NCI-H1092 (cell line): Measurements from ENCODE around the gene ANKRD11.
"Not testable (repeated sequence)": the region's sequence is repeated elsewhere in the genome, so short reads cannot be mapped to it uniquely, and the experiment has no call there.

Source experiments
- DNase-seq: peaks from one replicate; lab custom pipeline; 2025; lab: John Stamatoyannopoulos, UW

Gene ANKRD11

GRCh38 chr16:89280546-89281188 is 209.7 kb downstream of the ANKRD11 start:
- no peak for DNase-seq

- no peak for DNase-seq
Observed at GRCh38 chr16:89279666-89280481, 210.5 kb downstream of the ANKRD11 start.

- no peak for DNase-seq
Observed at GRCh38 chr16:89278441-89279240, 211.7 kb downstream of the ANKRD11 start.

- no peak for DNase-seq
Observed at GRCh38 chr16:89277641-89278341, 212.6 kb downstream of the ANKRD11 start.

- DNase-seq = no peak
Observed at GRCh38 chr16:89277049-89277448, 213.3 kb downstream of the ANKRD11 start.

GRCh38 chr16:89275837-89276720 is 214.3 kb downstream of the ANKRD11 start:
- no peak for DNase-seq

- DNase-seq = no peak
Observed at GRCh38 chr16:89275284-89275584, 215.1 kb downstream of the ANKRD11 start.

GRCh38 chr16:89274561-89275283 is 215.6 kb downstream of the ANKRD11 start:
- no peak for DNase-seq

- DNase-seq = no peak
Observed at GRCh38 chr16:89273741-89274472, 216.5 kb downstream of the ANKRD11 start.

GRCh38 chr16:89272631-89273030 is 217.7 kb downstream of the ANKRD11 start:
- DNase-seq = no peak

- no peak for DNase-seq
Observed at GRCh38 chr16:89270666-89271345, 219.6 kb downstream of the ANKRD11 start.

GRCh38 chr16:89269805-89270665 is 220.3 kb downstream of the ANKRD11 start:
- DNase-seq = no peak

- DNase-seq = no peak
Observed at GRCh38 chr16:89268987-89269735, 221.2 kb downstream of the ANKRD11 start.

GRCh38 chr16:89268585-89268984 is 221.8 kb downstream of the ANKRD11 start:
- no peak for DNase-seq

GRCh38 chr16:89267746-89268145 is 222.6 kb downstream of the ANKRD11 start:
- DNase-seq = not testable (repeated sequence)

- DNase-seq = no peak
Observed at GRCh38 chr16:89266521-89267134, 223.7 kb downstream of the ANKRD11 start.

GRCh38 chr16:89265647-89266046 is 224.7 kb downstream of the ANKRD11 start:
- DNase-seq = no peak
